Spleen (tissue), 11 donors: ENCODE data around the gene TCOF1. TPM values are rescaled to one million over a fixed set of nuclear protein-coding genes. Genes with fewer than 3 reads are reported as not detected.
A peak's percentile ranks its signal among the peaks of the same experiment; 100 is the strongest.

Source experiments
- DNase-seq: peaks from one replicate; pipeline ENCODE4 v3.0.0-alpha.2; 2020
- H3K27ac ChIP-seq, 8 donors: fragments of 200-600 bp; sonication (generic) in 7 of 8; 1 replicate in 4 of 8; 2 replicates in 4 of 8; pipeline versions ENCODE4 v1.5.0 to v1.8.0; 2016 to 2021; ENCODE audit warnings: inconsistent platforms in 4 of 8, mild to moderate bottlenecking in 4 of 8, moderate library complexity in 1 of 8
- H3K27me3 ChIP-seq, 7 donors: fragments of 200-600 bp; sonication (generic) in 6 of 7; replicated peaks in 1 of 7; 1 replicate in 4 of 7; 2 replicates in 3 of 7; pipeline versions ENCODE4 v1.5.0 to v1.8.0; 2016 to 2021; ENCODE audit warnings: inconsistent platforms in 3 of 7, mild to moderate bottlenecking in 1 of 7
- H3K36me3 ChIP-seq, 6 donors: fragments of 200-600 bp; sonication (generic) in 5 of 6; 1 replicate in 4 of 6; 2 replicates in 2 of 6; pipeline versions ENCODE4 v1.5.0 to v1.8.0; 2016 to 2021; ENCODE audit warnings: inconsistent platforms in 2 of 6
- H3K4me1 ChIP-seq, 6 donors: fragments of 200-600 bp; sonication (generic) in 5 of 6; 1 replicate in 3 of 6; 2 replicates in 3 of 6; pipeline versions ENCODE4 v1.5.0 to v1.8.0; 2016 to 2021; ENCODE audit warnings: inconsistent platforms in 3 of 6
- H3K4me3 ChIP-seq, 8 donors: fragments of 200-600 bp; sonication (generic) in 7 of 8; 1 replicate in 4 of 8; 2 replicates in 4 of 8; pipeline versions ENCODE4 v1.5.0 to v1.8.0; 2016 to 2021; ENCODE audit warnings: inconsistent platforms in 4 of 8, mild to moderate bottlenecking in 4 of 8, moderate library complexity in 2 of 8
- H3K9me3 ChIP-seq, 8 donors: fragments of 200-600 bp; sonication (generic) in 7 of 8; 1 replicate in 4 of 8; 2 replicates in 4 of 8; pipeline versions ENCODE4 v1.5.0 to v1.8.0; 2016 to 2021; ENCODE audit warnings: inconsistent platforms in 4 of 8
- CTCF ChIP-seq, 11 experiments: fragments of 200-600 bp in 7 of 11; fragments of 450-650 bp in 4 of 11; sonication (generic) in 4 of 11; IDR thresholded peaks in 8 of 11; conservative IDR thresholded peaks in 3 of 11; 1 replicate in 7 of 11; 2 replicates in 4 of 11; pipeline versions ENCODE4 v1.4.0 to v1.8.0; 2016 to 2021; ENCODE audit warnings: antibody characterized with exemption in 11 of 11, inconsistent platforms in 4 of 11, mild to moderate bottlenecking in 1 of 11
- POLR2A ChIP-seq, 3 donors: fragments of 450-650 bp; IDR thresholded peaks; one replicate each; pipeline ENCODE4 v1.5.1; 2017; ENCODE audit warnings: antibody characterized with exemption in 3 of 3, mild to moderate bottlenecking in 1 of 3
- POLR2AphosphoS5 ChIP-seq, 3 donors: sonication (generic); formaldehyde crosslinking; IDR thresholded peaks; one replicate each; pipeline ENCODE4 v1.5.1; 2017; ENCODE audit warnings: antibody characterized with exemption in 3 of 3
- WGBS, 5 donors: extraction: QIAGEN DNeasy Blood & Tissue Kit in 3 of 5; methylation state at CpG; one replicate each; pipeline versions ENCODE4 v1.1.5 to v1.1.7; 2013 to 2018; 5-methylcytosine and 5-hydroxymethylcytosine counted together
- intact Hi-C: fragments of 100-400 bp; cut with DNase I; formaldehyde crosslinking; loops from one replicate; pipeline ENCODE4 v1.15.0; 2023; ENCODE audit warnings: low total_unique reads
- polyA plus RNA-seq, 3 donors: library from polyadenylated mRNA; stranded (reverse); fragments of 200-250 nt; gene quantifications; one replicate each; pipeline ENCODE4 v1.2.1, GENCODE V29; 2013
- total RNA-seq, 7 donors: library from RNA; depleted of rRNA in 3 of 7; stranded (reverse); fragments of >200 nt in 3 of 7; fragmentation: NEBNext Ultra II Directional in 4 of 7; extraction: Animal tissue kit (Norgen Biotek cat#: 25700) in 4 of 7; gene quantifications; one replicate each; pipeline versions ENCODE4 v1.1.0 to v1.2.1, GENCODE V29; 2016 to 2021
- donor health status: healthy with polysubstance abuse.
- donor health status: DM: no; HTN: no; CAD: no; lungs with moderate emphysema.
- donor health status: DM: no; HTN: no; CAD: no.
- donor health status: Bipolar disorder and iron deficiency.
- donor health status: healthy.
- donor health status: DM: no; HTN: no; CAD: no.
- donor health status: DM: yes; HTN: yes; CAD: no.

Gene TCOF1
- total and polyA plus RNA-seq, 10 donors: 15.3 to 44.3 (median 33.0) TPM

GRCh38 chr5:150429410-150429873, 71.9 kb downstream of the TCOF1 start:
- 58 to 77% (median 63%) methylated on average over 5 of the region's 5 CpGs for WGBS, 5 donors
- Histone ChIP-seq H3K36me3 (no peaks in the 10 kb centered on the region), H3K27ac (peak overlapping the region in 6 of 8 donors; percentile 43 to 80 (median 56)), H3K27me3 (no peaks in the 10 kb centered on the region), H3K9me3 (no peaks in the 10 kb centered on the region), H3K4me3 (no peak overlapping the region), H3K4me1 (peaks cover 2 to 55% (median 30%) of the 10 kb centered on the region in 6 donors)
- DNase-seq: no peak
- TF ChIP-seq CTCF (IDR thresholded peaks at IDR 0.05 in 8 of 11, conservative IDR thresholded peaks at IDR 0.05 in 3 of 11) (no peak), POLR2AphosphoS5 (IDR thresholded peaks at IDR 0.05) (peak in 2 of 3 donors; percentile 22 to 80)
- intact Hi-C loops: no loop called here

- peak overlapping the region in 3 of 8 donors; percentile 43 to 62 (median 61) for H3K27ac ChIP-seq
- no peaks in the 10 kb centered on the region for H3K27me3 ChIP-seq
- peak; percentile 75 for DNase-seq
- H3K36me3 ChIP-seq: no peaks in the 10 kb centered on the region
- H3K4me1 ChIP-seq: peaks cover 2 to 70% (median 35%) of the 10 kb centered on the region in 6 donors
- TF ChIP-seq CTCF (IDR thresholded peaks at IDR 0.05 in 8 of 11, conservative IDR thresholded peaks at IDR 0.05 in 3 of 11) (no peak), POLR2AphosphoS5 (IDR thresholded peaks at IDR 0.05) (no peak), POLR2A (IDR thresholded peaks at IDR 0.05) (no peak)
- WGBS, 5 donors: 92 to 98% (median 94%) methylated on average over 18 of the region's 18 CpGs
- no peaks in the 10 kb centered on the region for H3K9me3 ChIP-seq
- H3K4me3 ChIP-seq: no peak overlapping the region
- intact Hi-C loops: no loop called here
Measured at GRCh38 chr5:150431048-150431447, 73.6 kb downstream of the TCOF1 start.

GRCh38 chr5:150431574-150431973, 74.1 kb downstream of the TCOF1 start:
- Histone ChIP-seq H3K27ac (peak overlapping the region in 6 of 8 donors; percentile 35 to 62 (median 50)), H3K27me3 (no peaks in the 10 kb centered on the region), H3K9me3 (no peaks in the 10 kb centered on the region), H3K36me3 (no peaks in the 10 kb centered on the region), H3K4me3 (no peak overlapping the region), H3K4me1 (peaks cover 2 to 75% (median 40%) of the 10 kb centered on the region in 6 donors)
- intact Hi-C loops: no loop called here
- DNase-seq: no peak
- no peak for TF ChIP-seq POLR2AphosphoS5 (IDR thresholded peaks at IDR 0.05)
- TF ChIP-seq CTCF (IDR thresholded peaks at IDR 0.05 in 8 of 11, conservative IDR thresholded peaks at IDR 0.05 in 3 of 11): no peak
- 55 to 69% (median 63%) methylated on average over 4 of the region's 4 CpGs for WGBS, 5 donors

- WGBS, 5 donors: 70 to 87% (median 86%) methylated on average over 6 of the region's 6 CpGs
- Histone ChIP-seq H3K4me3 (no peak overlapping the region), H3K9me3 (no peaks in the 10 kb centered on the region), H3K27me3 (no peaks in the 10 kb centered on the region), H3K4me1 (peaks cover 2 to 65% (median 31%) of the 10 kb centered on the region in 6 donors), H3K27ac (no peak overlapping the region), H3K36me3 (no peaks in the 10 kb centered on the region)
- DNase-seq: no peak
- TF ChIP-seq CTCF (IDR thresholded peaks at IDR 0.05 in 8 of 11, conservative IDR thresholded peaks at IDR 0.05 in 3 of 11): no peak
- TF ChIP-seq POLR2A (IDR thresholded peaks at IDR 0.05): no peak
- TF ChIP-seq POLR2AphosphoS5 (IDR thresholded peaks at IDR 0.05): no peak
- intact Hi-C loops: no loop called here
Measured at GRCh38 chr5:150434464-150434863, 77.0 kb downstream of the TCOF1 start.
